Fibroblast of the aortic adventitia (primary cell): Measurements from ENCODE around the gene C19orf33. TPM values are rescaled to one million over a fixed set of nuclear protein-coding genes. Genes with fewer than 3 reads are reported as not detected.
"Not testable (repeated sequence)": the region's sequence is repeated elsewhere in the genome, so short reads cannot be mapped to it uniquely, and the experiment has no call there.

Experiments used
- DNase-seq: peaks from one replicate; pipeline ENCODE4 v3.0.0-alpha.2; 2010; ENCODE audit warnings: low read depth
- H3K4me3 ChIP-seq: 2 replicates; pipeline ENCODE4 v1.5.1; 2011; ENCODE audit warnings: low read depth, mild to moderate bottlenecking, control low read depth, low read length, moderate library complexity
- total RNA-seq: library from RNA; depleted of rRNA; stranded (reverse); fragments of >200 nt; gene quantifications from 2 replicates; pipeline ENCODE4 v1.2.3, GENCODE V29; 2012; ENCODE audit warnings: low replicate concordance
- TF ChIP-seq, protein P1 (sequence below): IDR thresholded peaks from 2 replicates; pipeline ENCODE4 v1.5.1; 2011; ENCODE audit warnings: mild to moderate bottlenecking, low read length, control low read depth, inconsistent platforms; ENCODE audit not compliant: insufficient read depth

Gene C19orf33
- total RNA-seq: 0.45 and 1.7 TPM in 2 replicates

DNA sequence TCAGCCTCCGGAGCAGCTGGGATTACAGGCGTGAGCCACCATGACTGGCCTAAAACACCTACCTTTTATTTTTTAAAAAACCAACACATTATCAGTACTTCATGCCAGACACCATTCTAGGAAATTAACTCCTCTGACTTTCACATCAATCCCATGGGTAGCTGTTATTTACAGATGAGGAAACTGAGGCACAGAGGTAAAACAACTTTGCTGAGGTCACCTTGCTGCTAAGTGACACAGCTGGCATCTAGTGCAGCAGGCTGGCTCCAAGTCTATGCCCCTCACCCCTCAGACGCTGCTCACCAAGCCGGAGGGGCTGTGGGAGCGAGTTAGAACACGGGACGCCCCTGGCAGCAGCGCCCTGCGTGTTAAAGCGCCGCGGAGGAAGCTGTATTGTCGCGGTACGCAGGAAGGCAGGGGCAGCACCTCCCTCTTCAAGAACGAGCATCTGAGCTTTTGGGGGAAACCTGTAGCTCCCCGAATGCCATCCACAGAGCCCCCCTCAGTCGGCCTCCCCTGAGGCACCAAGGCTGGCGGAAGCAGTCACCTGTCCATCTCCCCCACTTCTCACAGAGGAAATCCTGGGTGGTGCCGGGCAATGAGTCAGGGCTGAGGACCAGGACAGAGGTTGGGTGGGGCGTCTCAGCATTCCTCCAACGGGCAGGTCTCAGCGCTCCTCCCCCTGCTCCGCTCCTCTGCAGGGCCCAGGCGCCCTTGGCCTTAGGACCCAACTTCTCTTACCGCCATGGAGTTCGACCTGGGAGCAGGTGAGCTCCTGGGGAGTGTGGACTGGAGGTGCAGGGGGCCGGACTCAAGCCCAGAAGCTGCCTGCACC, at the start of gene C19orf33:
Gene C19orf33, plus strand, starts transcription at position 735 of the 835 bp plus-strand sequence. Its CDS starts 11 bp downstream, at position 746.
- H3K4me3 ChIP-seq: no peak within 1 kb of the TSS
- DNase-seq: no peak
- TF ChIP-seq, protein P1, sequence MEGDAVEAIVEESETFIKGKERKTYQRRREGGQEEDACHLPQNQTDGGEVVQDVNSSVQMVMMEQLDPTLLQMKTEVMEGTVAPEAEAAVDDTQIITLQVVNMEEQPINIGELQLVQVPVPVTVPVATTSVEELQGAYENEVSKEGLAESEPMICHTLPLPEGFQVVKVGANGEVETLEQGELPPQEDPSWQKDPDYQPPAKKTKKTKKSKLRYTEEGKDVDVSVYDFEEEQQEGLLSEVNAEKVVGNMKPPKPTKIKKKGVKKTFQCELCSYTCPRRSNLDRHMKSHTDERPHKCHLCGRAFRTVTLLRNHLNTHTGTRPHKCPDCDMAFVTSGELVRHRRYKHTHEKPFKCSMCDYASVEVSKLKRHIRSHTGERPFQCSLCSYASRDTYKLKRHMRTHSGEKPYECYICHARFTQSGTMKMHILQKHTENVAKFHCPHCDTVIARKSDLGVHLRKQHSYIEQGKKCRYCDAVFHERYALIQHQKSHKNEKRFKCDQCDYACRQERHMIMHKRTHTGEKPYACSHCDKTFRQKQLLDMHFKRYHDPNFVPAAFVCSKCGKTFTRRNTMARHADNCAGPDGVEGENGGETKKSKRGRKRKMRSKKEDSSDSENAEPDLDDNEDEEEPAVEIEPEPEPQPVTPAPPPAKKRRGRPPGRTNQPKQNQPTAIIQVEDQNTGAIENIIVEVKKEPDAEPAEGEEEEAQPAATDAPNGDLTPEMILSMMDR: no peak

DNA sequence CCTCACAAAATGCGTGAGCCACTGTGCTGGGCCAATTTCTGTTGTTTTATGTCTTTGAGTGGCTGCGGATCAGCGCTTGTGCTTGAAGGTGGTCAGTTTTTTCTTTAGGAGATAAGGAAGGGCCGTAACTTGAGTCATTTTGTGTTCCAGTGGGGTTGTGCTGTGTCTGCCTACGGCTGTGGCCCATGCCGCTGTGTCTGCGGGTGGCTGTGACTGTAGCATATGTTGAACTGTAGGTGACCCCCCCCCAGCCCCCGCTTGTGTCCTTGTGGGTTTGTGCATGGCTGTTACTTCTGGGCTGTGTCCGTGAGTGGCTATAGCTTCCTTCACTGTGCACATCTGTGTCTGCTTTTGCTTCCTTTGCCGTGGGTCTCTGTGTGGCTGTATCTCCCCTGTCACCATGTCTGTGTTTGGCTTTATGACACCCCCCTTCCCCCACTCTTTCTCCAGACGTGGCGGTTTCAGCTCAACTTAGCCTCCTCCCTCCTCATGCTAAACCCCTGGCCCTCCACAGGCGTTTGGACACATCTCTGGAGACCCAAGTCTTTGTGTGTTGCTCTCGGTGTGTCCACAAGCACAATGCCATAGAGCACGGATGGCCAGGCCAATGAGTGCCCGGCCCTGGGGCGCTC, 48.6 kb upstream of the C19orf33 start:
- no peak for DNase-seq
- TF ChIP-seq, protein P1: no peak
- peak overlapping the region; percentile 53 for H3K4me3 ChIP-seq

DNA sequence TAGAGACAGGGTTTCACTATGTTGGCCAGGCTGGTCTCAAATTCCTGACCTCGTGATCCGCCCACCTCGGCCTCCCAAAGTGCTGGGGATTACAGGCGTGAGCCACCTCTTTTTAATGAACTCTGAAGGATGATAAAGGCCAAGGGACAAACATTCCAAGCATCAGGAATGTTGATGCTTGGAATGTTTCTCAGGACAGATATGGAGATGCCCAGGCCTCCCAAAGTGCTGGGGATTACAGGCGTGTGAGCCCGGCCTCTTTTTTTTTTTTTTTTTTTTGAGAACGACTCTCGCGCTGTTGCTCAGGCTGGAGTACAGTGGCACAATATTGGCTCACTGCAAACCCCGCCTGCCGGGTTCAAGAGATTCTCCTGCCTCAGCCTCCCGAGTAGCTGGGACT, 42.1 kb upstream of the C19orf33 start:
- DNase-seq, H3K4me3 ChIP-seq: not testable (repeated sequence)

DNA sequence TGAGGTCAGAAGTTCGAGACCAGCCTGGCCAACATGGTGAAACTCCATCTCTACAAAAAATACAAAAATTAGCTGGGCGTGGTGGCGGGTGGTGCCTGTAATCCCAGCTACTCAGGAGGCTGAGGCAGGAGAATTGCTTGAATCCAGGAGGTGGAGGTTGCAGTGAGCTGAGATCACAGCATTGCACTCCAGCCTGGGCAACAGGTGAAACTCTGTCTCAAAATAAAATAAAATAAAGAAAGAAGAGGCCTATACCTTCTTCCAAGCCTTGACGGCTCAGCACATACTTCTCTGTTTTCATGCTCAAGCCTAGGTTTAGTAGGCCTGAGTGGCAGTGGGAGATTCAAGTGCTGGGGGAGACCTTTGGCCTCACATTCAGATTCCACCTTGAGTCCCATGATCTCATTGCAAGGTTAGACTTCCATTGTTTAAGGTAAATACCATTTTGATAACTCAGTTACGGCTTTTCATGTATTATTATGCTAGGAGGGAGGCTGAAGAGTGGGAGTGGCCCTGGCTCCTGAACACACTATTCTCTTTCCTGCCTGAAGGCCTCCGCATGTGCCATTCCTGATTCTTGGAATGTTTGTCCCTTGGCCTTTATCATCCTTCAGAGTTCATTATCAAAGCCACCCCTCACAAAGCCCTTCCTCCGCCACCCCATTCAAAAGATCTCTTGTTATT, 41.3 kb upstream of the C19orf33 start:
- H3K4me3 ChIP-seq: no peak overlapping the region
- DNase-seq: no peak
- TF ChIP-seq, protein P1: no peak

DNA sequence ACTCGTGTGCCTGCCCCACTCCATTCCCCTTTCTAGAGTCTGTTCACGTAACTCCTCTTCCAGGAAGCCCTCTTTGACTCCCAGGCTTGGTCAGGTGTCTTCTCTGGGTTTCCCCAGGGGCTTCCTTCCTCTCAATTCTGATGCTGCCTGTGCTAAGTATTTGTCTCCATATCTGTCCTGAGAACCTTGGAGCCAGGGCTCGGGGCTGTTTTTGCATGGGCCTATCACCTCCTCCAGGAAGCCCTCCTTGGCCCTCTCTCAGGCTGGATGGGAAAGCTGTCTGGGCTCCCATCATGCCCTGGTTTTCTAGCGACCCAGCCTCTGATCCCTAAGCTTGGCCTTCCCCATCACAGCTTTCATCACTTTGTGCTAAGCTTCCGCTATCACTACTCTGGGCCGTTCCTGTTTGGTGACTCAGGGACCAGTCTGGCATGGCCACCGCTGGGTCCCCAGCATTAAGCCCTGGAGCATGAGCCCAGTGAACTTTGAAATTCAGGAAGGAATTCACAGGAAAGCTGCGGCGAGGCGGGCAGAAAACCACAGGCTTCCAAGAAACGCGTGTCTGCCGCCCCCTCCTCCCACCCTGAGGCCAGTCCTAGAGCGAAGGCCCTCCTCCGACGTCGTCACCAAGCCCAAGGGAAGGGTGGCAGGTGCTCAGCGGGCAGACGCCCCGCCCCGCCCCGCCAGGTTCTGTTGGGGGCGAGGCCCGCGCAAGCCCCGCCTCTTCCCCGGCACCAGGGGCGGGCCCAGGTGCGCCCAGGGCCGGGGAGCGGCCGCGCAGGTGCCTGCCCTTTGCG, 40.2 kb upstream of the C19orf33 start:
- DNase-seq: peak; percentile 46
- TF ChIP-seq, protein P1: no peak
- peak overlapping the region; percentile 54 for H3K4me3 ChIP-seq

DNA sequence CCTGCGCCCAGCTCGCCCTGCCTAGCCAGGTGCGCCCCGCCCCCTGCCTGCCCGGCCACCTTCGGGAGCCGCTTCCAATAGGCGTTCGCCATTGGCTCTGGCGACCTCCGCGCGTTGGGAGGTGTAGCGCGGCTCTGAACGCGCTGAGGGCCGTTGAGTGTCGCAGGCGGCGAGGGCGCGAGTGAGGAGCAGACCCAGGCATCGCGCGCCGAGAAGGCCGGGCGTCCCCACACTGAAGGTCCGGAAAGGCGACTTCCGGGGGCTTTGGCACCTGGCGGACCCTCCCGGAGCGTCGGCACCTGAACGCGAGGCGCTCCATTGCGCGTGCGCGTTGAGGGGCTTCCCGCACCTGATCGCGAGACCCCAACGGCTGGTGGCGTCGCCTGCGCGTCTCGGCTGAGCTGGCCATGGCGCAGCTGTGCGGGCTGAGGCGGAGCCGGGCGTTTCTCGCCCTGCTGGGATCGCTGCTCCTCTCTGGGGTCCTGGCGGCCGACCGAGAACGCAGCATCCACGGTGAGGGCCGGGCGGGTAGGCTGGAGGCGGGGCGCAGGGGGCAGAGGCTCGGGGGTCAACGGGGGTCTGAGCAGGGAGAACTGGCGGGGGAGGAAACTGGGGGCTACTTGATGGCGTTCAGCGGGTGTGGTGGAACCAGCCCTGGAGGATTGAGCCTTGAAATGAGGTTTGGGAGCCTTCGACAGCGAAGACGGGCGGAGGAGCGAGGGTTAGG, 39.4 kb upstream of the C19orf33 start, which contains the start of gene SPINT2:
Gene SPINT2, plus strand, starts transcription at position 88 of the 727 bp plus-strand sequence. Its CDS starts 320 bp downstream, at position 408.
- H3K4me3 ChIP-seq: peak within 1 kb of the TSS; percentile 54
- TF ChIP-seq, protein P1: no peak
- no peak for DNase-seq
